K562 (cell line): ENCODE data around the gene ARID3C. TPM values are rescaled to one million over a fixed set of nuclear protein-coding genes. Genes with fewer than 3 reads are reported as not detected.

Experiments
- ATAC-seq: fragments of 200-7000 bp; cut with Tn5 transposase; 3 replicates; pipeline ENCODE4 v1.9.1; 2020; ENCODE audit warnings: moderate library complexity
- BruUV-seq: library from RNA; stranded (reverse); fragments of 400-500 nt; replicated peaks from 2 replicates; lab custom pipeline; 2021; lab: Mats Ljungman, UMichigan
- CTCF ChIA-PET: fragments of 300-600 bp; formaldehyde crosslinking; extraction: SDS; loops from one replicate; lab custom pipeline; 2021; ENCODE audit warnings: low intra/inter-chr PET ratio; lab: Yijun Ruan, JAX
- POLR2A ChIA-PET: fragments of 300-600, 350-650 bp; sonication (Branson Sonifier 250); formaldehyde crosslinking; extraction: SDS; loops from one replicate; lab custom pipeline; 2021; ENCODE audit warnings: antibody characterized with exemption, inconsistent platforms; lab: Yijun Ruan, JAX
- DNase-seq, 4 experiments: peaks; one replicate each; pipeline versions ENCODE4 v3.0.0 to v3.0.0-alpha.2; 2011 to 2018; ENCODE audit warnings: low spot score in 3 of 4, mixed read lengths in 3 of 4; ENCODE audit errors: extremely low read depth in 1 of 4
- FAIRE-seq: peaks from 2 replicates; lab custom pipeline; 2011; peaks lifted over from hg19 to GRCh38; lab: Jason Lieb, UNC
- H2AFZ ChIP-seq: 2 replicates; pipeline ENCODE4 v1.6.0; 2011; ENCODE audit warnings: low read depth, low read length, control low read depth, inconsistent platforms
- H3K27ac ChIP-seq: fragments of 200-600 bp; 3 replicates; pipeline ENCODE4 v1.8.0; 2011; ENCODE audit warnings: low read depth, mild to moderate bottlenecking, control low read depth, inconsistent platforms, low read length, moderate library complexity, mixed read lengths; ENCODE audit errors: extremely low read depth
- H3K27me3 ChIP-seq, 2 experiments: fragments of 300-600 bp in 1 of 2; 2 replicates in 1 of 2; 3 replicates in 1 of 2; pipeline versions ENCODE4 v1.6.0 to v1.8.0; 2011; ENCODE audit warnings: inconsistent platforms in 2 of 2, low read length in 2 of 2, mild to moderate bottlenecking in 1 of 2, mixed read lengths in 1 of 2, moderate library complexity in 1 of 2; ENCODE audit not compliant: control insufficient read depth in 2 of 2, insufficient read depth in 2 of 2
- H3K36me3 ChIP-seq: fragments of 300-600 bp; 3 replicates; pipeline ENCODE4 v1.8.0; 2011; ENCODE audit warnings: mild to moderate bottlenecking, low read length, inconsistent platforms; ENCODE audit not compliant: control insufficient read depth, insufficient read depth
- H3K4me1 ChIP-seq, 2 experiments: fragments of 200-600 bp in 1 of 2; replicated peaks in 1 of 2; 2 replicates in 1 of 2; 3 replicates in 1 of 2; pipeline versions ENCODE4 v1.5.1 to v1.8.0; 2011; ENCODE audit warnings: inconsistent platforms in 2 of 2, low read length in 2 of 2, mild to moderate bottlenecking in 1 of 2, mixed read lengths in 1 of 2, moderate library complexity in 1 of 2; ENCODE audit not compliant: control insufficient read depth in 2 of 2, insufficient read depth in 2 of 2
- H3K4me2 ChIP-seq: 2 replicates; pipeline ENCODE4 v1.6.1; 2011; ENCODE audit warnings: low read length, control low read depth, inconsistent platforms, mixed read lengths; ENCODE audit not compliant: insufficient read depth
- H3K4me3 ChIP-seq: fragments of 200-600 bp; sonication (generic), shearing (Covaris generic); 2 replicates; pipeline ENCODE4 v1.5.1; 2016; ENCODE audit warnings: control low read depth, inconsistent platforms
- H3K79me2 ChIP-seq: fragments of 200-600 bp; 3 replicates; pipeline ENCODE4 v1.8.0; 2011; ENCODE audit warnings: low read length, inconsistent platforms; ENCODE audit not compliant: control insufficient read depth, insufficient read depth
- H3K9ac ChIP-seq, 2 experiments: 2 replicates each; pipeline versions ENCODE4 v1.6.0 to v1.6.1; 2011; ENCODE audit warnings: low read depth in 2 of 2, low read length in 2 of 2, control low read depth in 1 of 2, inconsistent platforms in 1 of 2, mild to moderate bottlenecking in 1 of 2, mixed read lengths in 1 of 2; ENCODE audit not compliant: insufficient read depth in 1 of 2
- H3K9me1 ChIP-seq: one replicate; pipeline ENCODE4 v1.6.0; 2011; ENCODE audit warnings: inconsistent platforms, mild to moderate bottlenecking, low read length, moderate library complexity; ENCODE audit not compliant: control insufficient read depth, insufficient read depth
- H3K9me3 ChIP-seq: replicated peaks from 2 replicates; pipeline ENCODE4 v1.5.1; 2011; ENCODE audit warnings: low read depth, low read length, inconsistent platforms; ENCODE audit not compliant: control insufficient read depth, insufficient read depth
- H4K20me1 ChIP-seq: replicated peaks from 2 replicates; pipeline ENCODE4 v1.6.1; 2011; ENCODE audit warnings: low read length, inconsistent platforms, mixed read lengths; ENCODE audit not compliant: control insufficient read depth, insufficient read depth
- FOXK1 ChIP-seq: sonication (generic); formaldehyde crosslinking; IDR thresholded peaks from 2 replicates; pipeline ENCODE4 v1.8.0; 2022; ENCODE audit warnings: missing genetic modification reagents, mild to moderate bottlenecking, borderline replicate concordance
- GABPA ChIP-seq: fragments of 200-800 bp; sonication (Bioruptor generic); conservative IDR thresholded peaks from 2 replicates; pipeline ENCODE4 v1.6.1; 2016; ENCODE audit warnings: low read depth, missing genetic modification characterization, missing compliant biosample characterization
- KLF10 ChIP-seq: fragments of 250-450 bp; sonication (Bioruptor Pico); IDR thresholded peaks from 2 replicates; pipeline ENCODE4 v1.6.1; 2021; ENCODE audit warnings: matching md5 sums
- NR2F6 ChIP-seq: fragments of 450-650 bp; formaldehyde crosslinking; IDR thresholded peaks from 2 replicates; pipeline ENCODE4 v1.4.0; 2020; ENCODE audit warnings: mild to moderate bottlenecking
- SMC3 ChIP-seq: conservative IDR thresholded peaks from 2 replicates; pipeline ENCODE4 v1.6.1; 2011; ENCODE audit warnings: low read depth, low read length, improper control_type of control experiment; ENCODE audit not compliant: insufficient read depth
- TOE1 ChIP-seq, 2 experiments: fragments of 450-650 bp in 1 of 2; sonication (generic) in 1 of 2; formaldehyde crosslinking in 1 of 2; IDR thresholded peaks; 2 replicates each; pipeline versions ENCODE4 v1.7.1 to v1.8.0; 2016 to 2022; ENCODE audit warnings: borderline replicate concordance in 2 of 2, mild to moderate bottlenecking in 2 of 2, antibody characterized with exemption in 1 of 2, inconsistent platforms in 1 of 2, low read depth in 1 of 2, missing genetic modification reagents in 1 of 2, moderate library complexity in 1 of 2
- ZBTB8A ChIP-seq: fragments of 450-650 bp; IDR thresholded peaks from 2 replicates; pipeline ENCODE4 v1.6.1; 2018; ENCODE audit warnings: mild to moderate bottlenecking, moderate library complexity; ENCODE audit not compliant: partially characterized antibody
- ZNF311 ChIP-seq: fragments of 250-450 bp; sonication (Bioruptor Pico); IDR thresholded peaks from 2 replicates; pipeline ENCODE4 v1.4.0; 2020; ENCODE audit warnings: mild to moderate bottlenecking, moderate library complexity
- ZNF644 ChIP-seq: fragments of 200-800 bp; sonication (Bioruptor generic); IDR thresholded peaks from 2 replicates; pipeline ENCODE4 v1.6.1; 2016; ENCODE audit warnings: low read depth, missing genetic modification characterization, missing compliant biosample characterization
- ZNF830 ChIP-seq: fragments of 250-450 bp; sonication (Bioruptor Pico); IDR thresholded peaks from 2 replicates; pipeline ENCODE4 v1.5.0; 2021; ENCODE audit warnings: mild to moderate bottlenecking
- WGBS: fragments of 100-300 bp; shearing (Covaris generic); methylation state at CpG from one replicate; pipeline ENCODE4 v1.1.6; 2016; ENCODE audit warnings: low coverage, mixed read lengths; ENCODE audit not compliant: insufficient coverage; ENCODE audit errors: missing lambda C conversion rate; 5-methylcytosine and 5-hydroxymethylcytosine counted together
- in situ Hi-C: fragments of 300-500 bp; cut with MboI; formaldehyde crosslinking; loops from 4 replicates; pipeline ENCODE4 v1.15.0; 2018; ENCODE audit warnings: inconsistent platforms, mixed read lengths
- intact Hi-C: fragments of 100-400 bp; cut with micrococcal nuclease; formaldehyde crosslinking; loops from 2 replicates; pipeline ENCODE4 v1.14.2; 2022
- polyA plus RNA-seq, 8 experiments: library from polyadenylated mRNA; depleted of rRNA in 4 of 8; stranded (reverse) in 5 of 8; unstranded in 3 of 8; fragments of >200 nt; fragmentation: Nextera tagmentation in 2 of 8; fragmentation: Illumina TruSeq in 1 of 8; extraction: Ambion mirVana in 2 of 8; extraction: Trizol in 1 of 8; gene quantifications; 2 replicates each; pipeline versions ENCODE4 v1.2.1 to v1.2.3, GENCODE V29; 2011 to 2014; ENCODE audit warnings: inconsistent platforms in 1 of 8, missing spikeins in 1 of 8
- total RNA-seq, 7 experiments: library from RNA; depleted of rRNA in 6 of 7; stranded (reverse); fragments of >200 nt in 6 of 7; fragmentation: Illumina TruSeq in 2 of 7; extraction: Trizol in 2 of 7; gene quantifications; 2 replicates each; pipeline versions ENCODE4 v1.2.1 to v1.2.3, GENCODE V29; 2011 to 2021; ENCODE audit warnings: low replicate concordance in 1 of 7
- TF ChIP-seq, protein P1 (sequence below), 2 experiments: fragments of 450-650 bp in 1 of 2; sonication (generic) in 1 of 2; formaldehyde crosslinking in 1 of 2; IDR thresholded peaks; 2 replicates each; pipeline versions ENCODE4 v1.7.1 to v1.9.0; 2016 to 2022; ENCODE audit warnings: inconsistent platforms in 1 of 2, mild to moderate bottlenecking in 1 of 2, missing genetic modification reagents in 1 of 2

ARID3C gene
- total and polyA plus RNA-seq, 9 of the 15 experiments (the other 6 are each of a cell fraction or from before 2014, with no cell fraction given): not detected

DNA sequence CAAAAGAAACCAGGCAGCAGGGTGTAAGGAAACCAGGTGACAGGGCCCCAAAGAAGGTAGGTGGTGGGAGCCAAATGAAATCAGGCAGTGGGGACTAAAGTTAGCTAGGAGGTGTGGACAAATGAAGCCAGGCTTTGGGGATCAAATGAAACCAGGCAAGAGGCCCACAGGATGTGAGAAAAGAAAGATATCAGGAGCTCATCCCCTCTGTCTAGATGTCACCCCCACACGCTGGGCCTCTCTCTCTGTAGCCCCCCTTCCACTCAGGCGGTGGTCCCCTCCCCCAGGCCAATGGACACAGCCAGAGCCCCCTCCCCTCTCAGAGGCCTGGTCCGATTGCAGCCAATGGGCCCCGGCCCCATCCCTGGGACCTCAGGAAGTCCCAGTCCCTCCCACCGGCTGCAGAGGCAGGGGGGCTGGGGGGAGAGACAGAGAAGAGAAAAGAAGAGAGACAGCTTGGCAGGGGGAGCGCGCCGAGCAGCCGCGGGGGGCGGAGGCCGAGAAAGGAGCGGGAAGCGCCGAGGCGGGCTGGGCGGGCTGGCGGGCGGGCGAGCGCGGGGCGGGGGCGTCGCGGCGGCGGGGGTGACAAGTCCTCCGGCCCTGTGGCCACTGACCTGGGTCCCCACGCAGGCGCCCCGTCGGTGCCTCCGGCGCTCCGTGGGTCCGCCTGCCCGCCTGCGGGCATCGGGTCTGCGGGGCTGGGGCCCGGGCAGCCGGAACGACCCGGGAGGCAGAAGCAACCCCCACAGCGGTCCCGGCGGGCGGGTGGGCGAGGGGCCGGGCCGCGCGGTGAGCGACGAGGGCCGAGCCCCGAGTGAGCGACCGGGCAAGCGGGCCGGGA lies 51.2 kb downstream of the ARID3C start:
- H2AFZ ChIP-seq: no peak overlapping the region
- BruUV-seq: no TSS peak
- TF ChIP-seq ZNF644 (tag): no peak
- TF ChIP-seq ZNF311 (CRISPR knock-in tag): no peak
- TF ChIP-seq FOXK1: no peak
- TF ChIP-seq SMC3: no peak
- TF ChIP-seq ZNF830 (CRISPR knock-in tag): no peak
- no peak for TF ChIP-seq ZBTB8A
- no peak for TF ChIP-seq TOE1 (IDR thresholded peaks at IDR 0.05; ENCODE audit: borderline replicate concordance)
- TF ChIP-seq TOE1 (CRISPR knock-in tag; IDR thresholded peaks at IDR 0.05; ENCODE audit: borderline replicate concordance, low read depth): no peak
- no peak for TF ChIP-seq KLF10 (CRISPR knock-in tag)
- TF ChIP-seq, protein P1, sequence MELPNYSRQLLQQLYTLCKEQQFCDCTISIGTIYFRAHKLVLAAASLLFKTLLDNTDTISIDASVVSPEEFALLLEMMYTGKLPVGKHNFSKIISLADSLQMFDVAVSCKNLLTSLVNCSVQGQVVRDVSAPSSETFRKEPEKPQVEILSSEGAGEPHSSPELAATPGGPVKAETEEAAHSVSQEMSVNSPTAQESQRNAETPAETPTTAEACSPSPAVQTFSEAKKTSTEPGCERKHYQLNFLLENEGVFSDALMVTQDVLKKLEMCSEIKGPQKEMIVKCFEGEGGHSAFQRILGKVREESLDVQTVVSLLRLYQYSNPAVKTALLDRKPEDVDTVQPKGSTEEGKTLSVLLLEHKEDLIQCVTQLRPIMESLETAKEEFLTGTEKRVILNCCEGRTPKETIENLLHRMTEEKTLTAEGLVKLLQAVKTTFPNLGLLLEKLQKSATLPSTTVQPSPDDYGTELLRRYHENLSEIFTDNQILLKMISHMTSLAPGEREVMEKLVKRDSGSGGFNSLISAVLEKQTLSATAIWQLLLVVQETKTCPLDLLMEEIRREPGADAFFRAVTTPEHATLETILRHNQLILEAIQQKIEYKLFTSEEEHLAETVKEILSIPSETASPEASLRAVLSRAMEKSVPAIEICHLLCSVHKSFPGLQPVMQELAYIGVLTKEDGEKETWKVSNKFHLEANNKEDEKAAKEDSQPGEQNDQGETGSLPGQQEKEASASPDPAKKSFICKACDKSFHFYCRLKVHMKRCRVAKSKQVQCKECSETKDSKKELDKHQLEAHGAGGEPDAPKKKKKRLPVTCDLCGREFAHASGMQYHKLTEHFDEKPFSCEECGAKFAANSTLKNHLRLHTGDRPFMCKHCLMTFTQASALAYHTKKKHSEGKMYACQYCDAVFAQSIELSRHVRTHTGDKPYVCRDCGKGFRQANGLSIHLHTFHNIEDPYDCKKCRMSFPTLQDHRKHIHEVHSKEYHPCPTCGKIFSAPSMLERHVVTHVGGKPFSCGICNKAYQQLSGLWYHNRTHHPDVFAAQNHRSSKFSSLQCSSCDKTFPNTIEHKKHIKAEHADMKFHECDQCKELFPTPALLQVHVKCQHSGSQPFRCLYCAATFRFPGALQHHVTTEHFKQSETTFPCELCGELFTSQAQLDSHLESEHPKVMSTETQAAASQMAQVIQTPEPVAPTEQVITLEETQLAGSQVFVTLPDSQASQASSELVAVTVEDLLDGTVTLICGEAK (IDR thresholded peaks at IDR 0.05): no peak
- TF ChIP-seq, protein P1 (CRISPR knock-in tag; IDR thresholded peaks at IDR 0.05): no peak
- TF ChIP-seq NR2F6 (CRISPR knock-in tag): no peak
- no peak for TF ChIP-seq GABPA (tag)

More for the DNA sequence above, 51.2 kb downstream of the ARID3C start:
- Histone ChIP-seq H3K9ac (no peak overlapping the region), H3K9me1 (no peaks in the 10 kb centered on the region), H4K20me1 (peaks cover 4% of the 10 kb centered on the region), H3K9me3 (no peaks in the 10 kb centered on the region), H3K4me3 (no peak overlapping the region), H3K27me3 (peaks cover 11 to 66% of the 10 kb centered on the region in 2 experiments; a peak in 4 of 5 replicates), H3K4me2 (no peak overlapping the region), H3K4me1 (peaks cover 0 to 7% of the 10 kb centered on the region in 2 experiments; a peak in 2 of 5 replicates), H3K27ac (no peak overlapping the region), H3K36me3 (no peaks in the 10 kb centered on the region), H3K79me2 (no peaks in the 10 kb centered on the region)
- intact Hi-C loops: no loop called here
- no peak for ATAC-seq
- peak in 2 of 4 experiments; percentile 31 to 32 for DNase-seq
- in situ Hi-C loops: no loop called here
- FAIRE-seq: no peak
- 0% methylated on average over 4 of the region's 62 CpGs for WGBS
- ChIA-PET CTCF (no interaction called here), POLR2A (no interaction called here)
